Measurements from ENCODE around the gene HIP1R.
"Not testable (repeated sequence)": the region's sequence is repeated elsewhere in the genome, so short reads cannot be mapped to it uniquely, and the experiment has no call there.

The HIP1R gene

GRCh38 chr12:122834921-122835749, at the start of gene HIP1R:
Gene HIP1R, plus strand, starts transcription at chr12:122835457. Its CDS starts 94 bp downstream, at chr12:122835551.
- no peak for DNase-seq
- in situ Hi-C loops (cut with MboI; ENCODE audit: low pct_unique_long_range_greater_than_20kb, low sequenced_read_pairs) = no loop called here

- in situ Hi-C loops (cut with MboI; ENCODE audit: low pct_unique_long_range_greater_than_20kb, low sequenced_read_pairs) = no loop called here
Observed at GRCh38 chr12:122785503-122785902, 49.8 kb upstream of the HIP1R start.

GRCh38 chr12:122788387-122788786, 46.9 kb upstream of the HIP1R start:
- DNase-seq = no peak

More at GRCh38 chr12:122785503-122785902, 49.8 kb upstream of the HIP1R start:
- DNase-seq = no peak

GRCh38 chr12:122789637-122790036, 45.6 kb upstream of the HIP1R start:
- in situ Hi-C loops (cut with MboI; ENCODE audit: low pct_unique_long_range_greater_than_20kb, low sequenced_read_pairs) = no loop called here
- no peak for DNase-seq

More at GRCh38 chr12:122788387-122788786, 46.9 kb upstream of the HIP1R start:
- in situ Hi-C loops (cut with MboI; ENCODE audit: low pct_unique_long_range_greater_than_20kb, low sequenced_read_pairs) = no loop called here

GRCh38 chr12:122790393-122791075, 44.7 kb upstream of the HIP1R start:
- in situ Hi-C loops (cut with MboI; ENCODE audit: low pct_unique_long_range_greater_than_20kb, low sequenced_read_pairs) = no loop called here
- no peak for DNase-seq

GRCh38 chr12:122793685-122794106, 41.6 kb upstream of the HIP1R start:
- peak; percentile 69 for DNase-seq
- in situ Hi-C loops (cut with MboI; ENCODE audit: low pct_unique_long_range_greater_than_20kb, low sequenced_read_pairs) = no loop called here

GRCh38 chr12:122795807-122796206, 39.5 kb upstream of the HIP1R start:
- DNase-seq = no peak
- in situ Hi-C loops (cut with MboI; ENCODE audit: low pct_unique_long_range_greater_than_20kb, low sequenced_read_pairs) = no loop called here

- in situ Hi-C loops (cut with MboI; ENCODE audit: low pct_unique_long_range_greater_than_20kb, low sequenced_read_pairs) = no loop called here
- DNase-seq = no peak
Observed at GRCh38 chr12:122799641-122800243, 35.5 kb upstream of the HIP1R start.

GRCh38 chr12:122803937-122804336, 31.3 kb upstream of the HIP1R start:
- DNase-seq = no peak
- in situ Hi-C loops (cut with MboI; ENCODE audit: low pct_unique_long_range_greater_than_20kb, low sequenced_read_pairs) = no loop called here

- in situ Hi-C loops (cut with MboI; ENCODE audit: low pct_unique_long_range_greater_than_20kb, low sequenced_read_pairs); DNase-seq: not testable (repeated sequence)
Observed at GRCh38 chr12:122804957-122805356, 30.3 kb upstream of the HIP1R start.

- DNase-seq = no peak
- in situ Hi-C loops (cut with MboI; ENCODE audit: low pct_unique_long_range_greater_than_20kb, low sequenced_read_pairs) = no loop called here
Observed at GRCh38 chr12:122807651-122808050, 27.6 kb upstream of the HIP1R start.

GRCh38 chr12:122811777-122812176, 23.5 kb upstream of the HIP1R start:
- in situ Hi-C loops (cut with MboI; ENCODE audit: low pct_unique_long_range_greater_than_20kb, low sequenced_read_pairs) = no loop called here
- no peak for DNase-seq

- peak; percentile 73 for DNase-seq
- in situ Hi-C loops (cut with MboI; ENCODE audit: low pct_unique_long_range_greater_than_20kb, low sequenced_read_pairs) = no loop called here
Observed at GRCh38 chr12:122813310-122813713, 21.9 kb upstream of the HIP1R start.

GRCh38 chr12:122819209-122819785, 16.0 kb upstream of the HIP1R start:
- in situ Hi-C loops (cut with MboI; ENCODE audit: low pct_unique_long_range_greater_than_20kb, low sequenced_read_pairs) = no loop called here
- no peak for DNase-seq

GRCh38 chr12:122820138-122820537, 15.1 kb upstream of the HIP1R start:
- in situ Hi-C loops (cut with MboI; ENCODE audit: low pct_unique_long_range_greater_than_20kb, low sequenced_read_pairs) = no loop called here
- no peak for DNase-seq

GRCh38 chr12:122820838-122821271, 14.4 kb upstream of the HIP1R start:
- peak; percentile 18 for DNase-seq
- in situ Hi-C loops (cut with MboI; ENCODE audit: low pct_unique_long_range_greater_than_20kb, low sequenced_read_pairs) = no loop called here

GRCh38 chr12:122823429-122823828, 11.8 kb upstream of the HIP1R start:
- in situ Hi-C loops (cut with MboI; ENCODE audit: low pct_unique_long_range_greater_than_20kb, low sequenced_read_pairs) = no loop called here
- no peak for DNase-seq

- in situ Hi-C loops (cut with MboI; ENCODE audit: low pct_unique_long_range_greater_than_20kb, low sequenced_read_pairs) = no loop called here
- no peak for DNase-seq
Observed at GRCh38 chr12:122825773-122826724, 9.2 kb upstream of the HIP1R start.
